ENCODE measurements around the gene SPACA6. TPM values are rescaled to one million over a fixed set of nuclear protein-coding genes. Genes with fewer than 3 reads are reported as not detected.

SPACA6 gene
- polyA plus RNA-seq, 1 donor (not counting 4 experiments of a cell fraction or from before 2014, with no cell fraction given), result 4.3 TPM

- no peak overlapping the region for H3K27ac ChIP-seq (ENCODE audit: control insufficient read depth, insufficient read depth, low read length)
- no peak for DNase-seq (ENCODE audit: low read depth, low spot score)
- dilution Hi-C loops (cut with MboI; ENCODE audit: extremely low pct_ligation_motif_present, low sequenced_read_pairs), result no loop called here
- H3K9ac ChIP-seq (ENCODE audit: control insufficient read depth, extremely low read depth, insufficient read depth, low read length), result no peak overlapping the region
- no peaks in the 10 kb centered on the region for H3K9me3 ChIP-seq (ENCODE audit: control insufficient read depth, low read depth, low read length)
- no peaks in the 10 kb centered on the region for H4K20me1 ChIP-seq (ENCODE audit: control insufficient read depth, extremely low read depth, insufficient read depth, low read length)
- H3K4me2 ChIP-seq (ENCODE audit: control insufficient read depth, extremely low read depth, insufficient read depth, low read depth, low read length), result no peak overlapping the region
- no peaks in the 10 kb centered on the region for H3K36me3 ChIP-seq (ENCODE audit: control insufficient read depth in 2 of 2, extremely low read depth in 1 of 2, insufficient read depth in 2 of 2, low read length in 2 of 2)
- H3K4me3 ChIP-seq (ENCODE audit: control insufficient read depth in 2 of 3, extremely low read depth in 1 of 3, insufficient read depth in 2 of 3, low read depth in 1 of 3, low read length in 3 of 3), result no peak overlapping the region
- H3K79me2 ChIP-seq (ENCODE audit: control insufficient read depth, insufficient read depth, low read length), result no peaks in the 10 kb centered on the region
- peaks cover 6% of the 10 kb centered on the region for H3K4me1 ChIP-seq (ENCODE audit: control insufficient read depth, extremely low read depth, insufficient read depth, low read length)
- H2AFZ ChIP-seq (ENCODE audit: control insufficient read depth, low read length), result no peak overlapping the region
- H3K27me3 ChIP-seq (ENCODE audit: control insufficient read depth, extremely low read depth, insufficient read depth, low read length), result no peaks in the 10 kb centered on the region
- peak; percentile 76 for FAIRE-seq
- TF ChIP-seq EZH2 (IDR thresholded peaks at IDR 0.05; ENCODE audit: low read length), result no peak
- TF ChIP-seq CTCF (optimal IDR thresholded peaks at IDR 0.05 in 1 of 3, IDR thresholded peaks at IDR 0.05 in 1 of 3, conservative IDR thresholded peaks at IDR 0.05 in 1 of 3; ENCODE audit: extremely low read depth in 1 of 3, insufficient read depth in 2 of 3, low read length in 3 of 3), result no peak
- no peaks in the 10 kb centered on the region for H3K9me1 ChIP-seq (ENCODE audit: control insufficient read depth, extremely low read depth, insufficient read depth, low read length)
These were observed 56.8 kb downstream of the SPACA6 start for GRCh38 chr19:51749979-51750378.

GRCh38 chr19:51750400-51751094 is 57.4 kb downstream of the SPACA6 start:
- DNase-seq (ENCODE audit: low read depth, low spot score) (no peak), FAIRE-seq (peak; percentile 73)
- H3K27ac ChIP-seq (ENCODE audit: control insufficient read depth, insufficient read depth, low read length), result no peak overlapping the region
- no peak for TF ChIP-seq EZH2 (IDR thresholded peaks at IDR 0.05; ENCODE audit: low read length)
- TF ChIP-seq CTCF (optimal IDR thresholded peaks at IDR 0.05 in 1 of 3, IDR thresholded peaks at IDR 0.05 in 1 of 3, conservative IDR thresholded peaks at IDR 0.05 in 1 of 3; ENCODE audit: extremely low read depth in 1 of 3, insufficient read depth in 2 of 3, low read length in 3 of 3), result no peak
- dilution Hi-C loops (cut with MboI; ENCODE audit: extremely low pct_ligation_motif_present, low sequenced_read_pairs), result no loop called here
- no peak overlapping the region for H3K4me3 ChIP-seq (ENCODE audit: control insufficient read depth in 2 of 3, extremely low read depth in 1 of 3, insufficient read depth in 2 of 3, low read depth in 1 of 3, low read length in 3 of 3)
- no peak overlapping the region for H3K9ac ChIP-seq (ENCODE audit: control insufficient read depth, extremely low read depth, insufficient read depth, low read length)
- no peak overlapping the region for H3K4me2 ChIP-seq (ENCODE audit: control insufficient read depth, extremely low read depth, insufficient read depth, low read depth, low read length)
- H4K20me1 ChIP-seq (ENCODE audit: control insufficient read depth, extremely low read depth, insufficient read depth, low read length), result no peaks in the 10 kb centered on the region
- no peaks in the 10 kb centered on the region for H3K9me3 ChIP-seq (ENCODE audit: control insufficient read depth, low read depth, low read length)
- H3K4me1 ChIP-seq (ENCODE audit: control insufficient read depth, extremely low read depth, insufficient read depth, low read length), result peaks cover 6% of the 10 kb centered on the region
- no peak overlapping the region for H2AFZ ChIP-seq (ENCODE audit: control insufficient read depth, low read length)
- no peaks in the 10 kb centered on the region for H3K79me2 ChIP-seq (ENCODE audit: control insufficient read depth, insufficient read depth, low read length)
- H3K27me3 ChIP-seq (ENCODE audit: control insufficient read depth, extremely low read depth, insufficient read depth, low read length), result no peaks in the 10 kb centered on the region
- no peaks in the 10 kb centered on the region for H3K9me1 ChIP-seq (ENCODE audit: control insufficient read depth, extremely low read depth, insufficient read depth, low read length)
- H3K36me3 ChIP-seq (ENCODE audit: control insufficient read depth in 2 of 2, extremely low read depth in 1 of 2, insufficient read depth in 2 of 2, low read length in 2 of 2), result no peaks in the 10 kb centered on the region

Measured in keratinocyte (primary cell).